Liver (tissue), 9 donors: ENCODE measurements around the gene IGDCC3. TPM values are rescaled to one million over a fixed set of nuclear protein-coding genes. Genes with fewer than 3 reads are reported as not detected.

Experiments
- DNase-seq: peaks from one replicate; pipeline ENCODE4 v3.0.0-alpha.2; 2017; ENCODE audit warnings: low spot score
- H3K27ac ChIP-seq, 2 donors: one replicate each; pipeline ENCODE4 v1.7.0; 2013; ENCODE audit warnings: inconsistent platforms in 2 of 2, low read length in 2 of 2, control low read depth in 1 of 2, low read depth in 1 of 2, mild to moderate bottlenecking in 1 of 2
- H3K27me3 ChIP-seq, 4 donors: one replicate each; pipeline versions ENCODE4 v1.6.1 to v1.7.0; 2013; ENCODE audit warnings: low read length in 3 of 4, inconsistent platforms in 1 of 4, mild to moderate bottlenecking in 1 of 4, moderate library complexity in 1 of 4; ENCODE audit not compliant: control insufficient read depth in 4 of 4, insufficient read depth in 4 of 4
- H3K36me3 ChIP-seq, 4 donors: one replicate each; pipeline versions ENCODE4 v1.6.1 to v1.7.0; 2013; ENCODE audit warnings: low read length in 3 of 4, mild to moderate bottlenecking in 3 of 4, low read depth in 1 of 4, moderate library complexity in 1 of 4; ENCODE audit not compliant: control insufficient read depth in 4 of 4, insufficient read depth in 3 of 4
- H3K4me1 ChIP-seq, 4 donors: one replicate each; pipeline versions ENCODE4 v1.6.1 to v1.7.0; 2013; ENCODE audit warnings: low read length in 3 of 4, mild to moderate bottlenecking in 3 of 4, moderate library complexity in 1 of 4; ENCODE audit not compliant: control insufficient read depth in 4 of 4, insufficient read depth in 4 of 4
- H3K4me3 ChIP-seq, 3 donors: one replicate each; pipeline versions ENCODE4 v1.6.1 to v1.7.0; 2013; ENCODE audit warnings: low read length in 3 of 3, control low read depth in 1 of 3, low read depth in 1 of 3, mild to moderate bottlenecking in 1 of 3
- H3K9ac ChIP-seq, 2 donors: one replicate each; pipeline ENCODE4 v1.7.0; 2013; ENCODE audit warnings: low read length in 2 of 2, mild to moderate bottlenecking in 2 of 2, moderate library complexity in 2 of 2, control low read depth in 1 of 2, low read depth in 1 of 2
- H3K9me3 ChIP-seq, 4 donors: one replicate each; pipeline versions ENCODE4 v1.6.1 to v1.7.0; 2013; ENCODE audit warnings: low read length in 3 of 4; ENCODE audit not compliant: control insufficient read depth in 4 of 4
- ATF3 ChIP-seq: IDR thresholded peaks from 2 replicates; pipeline ENCODE4 v1.6.1; 2016; ENCODE audit warnings: antibody characterized with exemption
- CTCF ChIP-seq: fragments of 150-350 bp; IDR thresholded peaks from 2 replicates; pipeline ENCODE4 v1.5.1; 2017; ENCODE audit warnings: improper control_type of control experiment, low read depth, low read length; ENCODE audit not compliant: missing input control
- EGR1 ChIP-seq, 2 donors: IDR thresholded peaks; 2 replicates each; pipeline ENCODE4 v1.6.1; 2016 to 2018; ENCODE audit warnings: antibody characterized with exemption in 2 of 2, low read depth in 2 of 2
- FOXA1 ChIP-seq: IDR thresholded peaks from 2 replicates; pipeline ENCODE4 v1.6.1; 2016; ENCODE audit warnings: antibody characterized with exemption
- FOXA2 ChIP-seq: IDR thresholded peaks from 2 replicates; pipeline ENCODE4 v1.6.1; 2016; ENCODE audit warnings: antibody characterized with exemption
- GABPA ChIP-seq, 2 donors: IDR thresholded peaks in 1 of 2; conservative IDR thresholded peaks in 1 of 2; 2 replicates each; pipeline ENCODE4 v1.6.1; 2016; ENCODE audit warnings: antibody characterized with exemption in 2 of 2, mild to moderate bottlenecking in 1 of 2, moderate library complexity in 1 of 2
- HNF4A ChIP-seq, 2 donors: conservative IDR thresholded peaks; 2 replicates each; pipeline ENCODE4 v1.6.1; 2016; ENCODE audit warnings: antibody characterized with exemption in 2 of 2, mild to moderate bottlenecking in 2 of 2
- HNF4G ChIP-seq: IDR thresholded peaks from 2 replicates; pipeline ENCODE4 v1.6.1; 2016; ENCODE audit warnings: antibody characterized with exemption
- JUND ChIP-seq, 2 donors: IDR thresholded peaks; 2 replicates each; pipeline ENCODE4 v1.6.1; 2016; ENCODE audit warnings: antibody characterized with exemption in 2 of 2
- MAX ChIP-seq: IDR thresholded peaks from 2 replicates; pipeline ENCODE4 v1.6.1; 2016; ENCODE audit warnings: antibody characterized with exemption
- NR2F2 ChIP-seq: IDR thresholded peaks from 2 replicates; pipeline ENCODE4 v1.6.1; 2016; ENCODE audit warnings: antibody characterized with exemption
- REST ChIP-seq: IDR thresholded peaks from 2 replicates; pipeline ENCODE4 v1.6.1; 2016; ENCODE audit warnings: antibody characterized with exemption, mild to moderate bottlenecking
- RXRA ChIP-seq, 2 donors: IDR thresholded peaks; 2 replicates each; pipeline ENCODE4 v1.6.1; 2017 to 2018; ENCODE audit warnings: antibody characterized with exemption in 2 of 2, mild to moderate bottlenecking in 1 of 2
- SP1 ChIP-seq: IDR thresholded peaks from 2 replicates; pipeline ENCODE4 v1.6.1; 2018; ENCODE audit warnings: antibody characterized with exemption, mild to moderate bottlenecking
- TAF1 ChIP-seq: conservative IDR thresholded peaks from 2 replicates; pipeline ENCODE4 v1.6.1; 2016; ENCODE audit warnings: antibody characterized with exemption, mild to moderate bottlenecking
- YY1 ChIP-seq: IDR thresholded peaks from 2 replicates; pipeline ENCODE4 v1.6.1; 2016; ENCODE audit warnings: antibody characterized with exemption, mild to moderate bottlenecking
- WGBS: extraction: QIAGEN DNeasy Blood & Tissue Kit; methylation state at CpG from one replicate; pipeline ENCODE4 v1.1.7; 2013; 5-methylcytosine and 5-hydroxymethylcytosine counted together
- polyA plus RNA-seq, 2 donors: library from polyadenylated mRNA; stranded (reverse) in 1 of 2; unstranded in 1 of 2; fragments of 200-250 nt in 1 of 2; fragments of >200 nt in 1 of 2; fragmentation: Nextera tagmentation in 1 of 2; extraction: Ambion mirVana in 1 of 2; gene quantifications; one replicate each; pipeline versions ENCODE4 v1.2.1 to v1.2.3, GENCODE V29; 2013 to 2015
- total RNA-seq, 2 donors: library from RNA; depleted of rRNA; stranded (reverse); fragments of >200 nt; gene quantifications; one replicate each; pipeline ENCODE4 v1.2.3, GENCODE V29; 2014
- donor health status: healthy.
- donor health status: healthy.
- donor health status: healthy.
- donor health status: healthy.
- donor health status: healthy.

IGDCC3 gene
- total and polyA plus RNA-seq, 4 donors, result 1.5 TPM; not detected in 3

GRCh38 chr15:65386886-65387285, 9.1 kb upstream of the IGDCC3 start:
- Histone ChIP-seq H3K27ac (no peak overlapping the region), H3K36me3 (no peaks in the 10 kb centered on the region), H3K9ac (no peak overlapping the region), H3K4me3 (no peak overlapping the region), H3K27me3 (peaks cover 0 to 2% (median 0%) of the 10 kb centered on the region in 4 donors), H3K4me1 (peaks cover 0 to 11% (median 6%) of the 10 kb centered on the region in 4 donors), H3K9me3 (no peaks in the 10 kb centered on the region)
- TF ChIP-seq ATF3 (no peak), SP1 (no peak), HNF4G (no peak)
- DNase-seq, result no peak
- WGBS, result 96% methylated on average over 6 of the region's 6 CpGs

GRCh38 chr15:65386376-65386775, 8.6 kb upstream of the IGDCC3 start:
- Histone ChIP-seq H3K27ac (no peak overlapping the region), H3K4me1 (peaks cover 0 to 11% (median 6%) of the 10 kb centered on the region in 4 donors), H3K4me3 (no peak overlapping the region), H3K27me3 (peaks cover 0 to 2% (median 0%) of the 10 kb centered on the region in 4 donors), H3K9ac (no peak overlapping the region), H3K36me3 (no peaks in the 10 kb centered on the region), H3K9me3 (no peaks in the 10 kb centered on the region)
- DNase-seq, result no peak
- TF ChIP-seq FOXA1 (no peak), NR2F2 (no peak), HNF4A (conservative IDR thresholded peaks at IDR 0.05) (no peak), YY1 (no peak), REST (no peak), RXRA (IDR thresholded peaks at IDR 0.05) (no peak), EGR1 (IDR thresholded peaks at IDR 0.05; ENCODE audit: low read depth in 2 of 2) (no peak), CTCF (no peak)
- WGBS, result 82% methylated on average over 6 of the region's 6 CpGs

GRCh38 chr15:65385870-65386258, 8.1 kb upstream of the IGDCC3 start:
- Histone ChIP-seq H3K4me3 (no peak overlapping the region), H3K9me3 (no peaks in the 10 kb centered on the region), H3K27ac (no peak overlapping the region), H3K36me3 (no peaks in the 10 kb centered on the region), H3K9ac (no peak overlapping the region), H3K27me3 (peaks cover 0 to 2% (median 0%) of the 10 kb centered on the region in 4 donors), H3K4me1 (peaks cover 0 to 11% (median 6%) of the 10 kb centered on the region in 4 donors)
- WGBS, result 53% methylated on average over 10 of the region's 10 CpGs
- DNase-seq, result no peak
- TF ChIP-seq EGR1 (IDR thresholded peaks at IDR 0.05; ENCODE audit: low read depth in 2 of 2) (no peak), TAF1 (no peak), GABPA (IDR thresholded peaks at IDR 0.05 in 1 of 2, conservative IDR thresholded peaks at IDR 0.05 in 1 of 2) (no peak), FOXA2 (no peak), HNF4A (conservative IDR thresholded peaks at IDR 0.05) (no peak), REST (no peak), JUND (IDR thresholded peaks at IDR 0.05) (no peak), HNF4G (no peak), YY1 (no peak), RXRA (IDR thresholded peaks at IDR 0.05) (no peak), FOXA1 (no peak), MAX (no peak), CTCF (no peak)
